Measurements from ENCODE around the gene GPR17.
A peak's percentile ranks its signal among the peaks of the same experiment; 100 is the strongest.

The GPR17 gene

DNA sequence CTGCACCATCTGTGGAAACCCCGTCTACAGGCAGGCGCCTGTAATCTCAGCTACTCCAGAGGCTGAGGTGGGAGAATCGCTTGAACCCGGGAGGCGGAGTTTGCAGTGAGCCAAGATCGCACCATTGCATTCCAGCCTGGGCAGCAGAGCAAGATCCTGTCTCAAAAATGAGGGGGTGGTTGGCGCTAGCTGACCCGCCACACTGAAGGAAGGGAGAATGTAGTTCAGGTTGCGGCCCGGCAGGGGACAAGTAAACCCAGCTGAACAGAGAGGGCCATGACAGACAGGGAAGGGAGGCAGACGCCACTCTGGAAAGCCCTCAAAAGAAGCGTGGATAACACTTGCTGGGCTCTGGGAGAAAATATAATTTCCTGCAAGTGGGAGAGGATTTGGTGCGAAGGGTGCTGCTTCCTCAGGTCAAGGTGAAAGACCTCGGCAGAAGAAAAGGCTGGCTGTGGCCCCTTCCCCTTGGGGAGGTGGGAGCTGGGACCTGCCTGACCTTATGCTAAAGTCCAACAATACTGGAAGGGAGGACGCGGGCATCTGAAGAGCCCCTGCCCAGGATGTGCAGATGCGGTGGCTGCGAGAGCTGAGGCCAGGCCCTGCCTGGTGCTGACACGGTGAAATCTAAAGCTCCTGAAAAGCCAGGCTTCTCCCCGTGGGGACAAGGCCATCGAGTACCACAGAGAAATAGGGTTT is 51.7 kb downstream of the GPR17 start:
- DNase-seq (ENCODE audit: low spot score in 2 of 2): no peak
- Mint-ChIP-seq H3K4me3 (no peak overlapping the region), H3K27ac (ENCODE audit: low read depth) (no peak overlapping the region), H3K27me3 (no peaks in the 10 kb centered on the region), H3K9me3 (no peaks in the 10 kb centered on the region), H3K4me1 (peaks cover 14% of the 10 kb centered on the region), H3K36me3 (ENCODE audit: insufficient read depth) (peaks cover 17% of the 10 kb centered on the region)
- ATAC-seq (replicated peaks; ENCODE audit: extremely low read depth, poor library complexity, severe bottlenecking): no peak

DNA sequence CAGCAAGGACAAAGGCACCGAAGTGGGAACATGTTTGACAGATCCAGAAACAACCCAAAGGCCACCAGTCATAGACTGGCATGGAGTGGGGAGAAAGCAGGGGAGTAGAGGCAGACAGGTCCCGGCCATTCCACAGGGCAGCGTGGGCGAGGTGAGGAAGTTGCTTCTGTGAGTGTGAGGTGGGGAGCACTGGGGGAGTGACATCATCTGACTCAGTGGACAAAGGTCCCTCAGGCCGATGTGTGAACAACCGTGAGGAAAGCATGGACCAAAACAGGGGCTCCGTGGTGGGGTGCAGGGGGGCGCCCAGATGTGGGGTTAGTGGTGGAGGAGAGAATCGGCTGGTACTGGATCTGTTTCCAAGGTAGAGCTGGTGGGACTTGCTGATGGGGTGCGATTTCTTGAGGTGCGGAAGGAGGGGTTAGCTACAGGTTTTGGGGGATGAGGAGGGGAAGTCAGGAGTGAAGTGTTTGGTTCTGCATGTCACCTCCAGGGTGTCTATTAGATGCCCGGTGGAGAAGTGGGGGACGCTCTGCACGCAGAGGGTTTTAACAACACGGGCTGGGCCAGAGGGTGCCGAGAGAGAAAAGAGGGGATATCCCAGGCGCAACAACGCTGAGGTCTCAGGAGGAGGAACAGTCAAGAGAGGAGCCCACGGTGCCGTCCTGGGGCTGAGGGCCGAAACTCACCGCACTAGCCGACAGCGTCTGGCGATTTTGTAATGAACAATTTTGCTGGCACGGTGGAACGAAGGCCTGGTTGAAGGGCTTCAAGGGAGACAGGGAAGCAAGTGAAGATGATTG is 52.8 kb downstream of the GPR17 start:
- Mint-ChIP-seq H3K4me3 (peak overlapping the region; percentile 27), H3K27me3 (no peaks in the 10 kb centered on the region), H3K36me3 (ENCODE audit: insufficient read depth) (peaks cover 17% of the 10 kb centered on the region), H3K9me3 (no peaks in the 10 kb centered on the region), H3K27ac (ENCODE audit: low read depth) (no peak overlapping the region), H3K4me1 (peaks cover 15% of the 10 kb centered on the region)
- DNase-seq (ENCODE audit: low spot score in 2 of 2): no peak
- ATAC-seq (replicated peaks; ENCODE audit: extremely low read depth, poor library complexity, severe bottlenecking): no peak

DNA sequence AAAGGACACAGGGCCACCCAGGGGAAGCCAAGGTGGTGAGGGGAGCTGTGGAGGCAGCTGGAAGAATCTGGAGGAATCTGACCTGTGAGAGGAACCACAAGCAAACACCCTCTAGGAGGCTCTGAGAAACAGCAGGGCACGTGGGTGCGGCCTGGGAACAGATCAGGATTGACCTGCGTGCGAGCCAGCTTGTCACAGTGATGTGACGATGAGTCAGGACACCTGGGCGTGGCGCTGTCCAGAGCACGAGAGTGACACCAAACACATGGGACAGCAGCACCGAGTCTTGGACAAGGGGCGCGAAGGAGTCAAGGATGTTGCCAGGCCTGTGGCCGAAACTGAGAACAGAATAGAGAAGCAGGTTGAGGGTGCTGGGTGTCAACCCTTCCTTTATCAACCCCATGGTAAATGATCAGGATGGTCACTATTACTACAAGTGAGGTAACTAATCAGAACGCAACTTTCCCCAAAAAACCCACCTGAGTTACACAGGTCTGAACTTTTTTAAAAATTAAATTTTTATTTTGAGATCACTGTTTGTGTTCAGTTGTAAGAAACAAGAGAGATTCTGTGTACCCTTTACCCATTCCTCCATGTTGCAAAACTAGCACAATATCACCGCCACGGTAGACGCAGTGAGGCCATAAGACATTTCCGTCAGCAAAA is 54.7 kb downstream of the GPR17 start:
- ATAC-seq (replicated peaks; ENCODE audit: extremely low read depth, poor library complexity, severe bottlenecking): no peak
- Mint-ChIP-seq H3K36me3 (ENCODE audit: insufficient read depth) (peaks cover 23% of the 10 kb centered on the region), H3K4me3 (peak overlapping the region; percentile 88), H3K27me3 (no peaks in the 10 kb centered on the region), H3K27ac (ENCODE audit: low read depth) (peak overlapping the region; percentile 94), H3K4me1 (peaks cover 29% of the 10 kb centered on the region), H3K9me3 (no peaks in the 10 kb centered on the region)
- no peak for DNase-seq (ENCODE audit: low spot score in 2 of 2)

DNA sequence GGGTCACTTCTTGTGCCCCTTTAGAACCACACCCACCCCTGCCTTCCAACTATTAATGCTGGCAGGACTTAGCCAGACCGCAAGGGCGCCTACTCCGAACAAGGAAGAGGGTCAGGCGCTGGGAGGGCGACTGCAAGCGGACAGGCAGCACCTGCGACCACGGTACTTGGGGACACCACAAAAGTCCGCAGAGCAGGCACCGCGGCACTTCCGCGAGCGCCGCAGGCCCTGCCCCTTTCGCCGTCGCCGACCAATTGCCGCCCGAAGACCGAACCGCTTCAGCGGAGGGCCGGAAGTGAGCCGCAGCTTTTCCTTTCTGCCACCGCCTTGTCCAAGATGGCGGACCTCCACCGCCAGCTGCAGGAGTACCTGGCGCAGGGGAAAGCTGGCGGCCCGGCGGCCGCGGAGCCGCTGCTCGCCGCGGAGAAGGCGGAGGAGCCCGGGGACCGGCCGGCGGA is 55.3 kb downstream of the GPR17 start, which contains the start of gene SFT2D3:
Gene SFT2D3, plus strand, starts transcription at position 305 of the 458 bp plus-strand sequence. Its CDS starts 32 bp downstream, at position 337.
- Mint-ChIP-seq H3K27ac (ENCODE audit: low read depth) (peak within 1 kb of the TSS; percentile 94), H3K4me3 (peak within 1 kb of the TSS; percentile 88), H3K9me3 (no peaks in the 10 kb centered on the region), H3K36me3 (ENCODE audit: insufficient read depth) (peaks cover 24% of the 10 kb centered on the region), H3K4me1 (peaks cover 29% of the 10 kb centered on the region), H3K27me3 (no peaks in the 10 kb centered on the region)
- peak; percentile 78 for ATAC-seq (replicated peaks; ENCODE audit: extremely low read depth, poor library complexity, severe bottlenecking)
- peak; percentile 81 to 83 for DNase-seq (ENCODE audit: low spot score in 2 of 2)

DNA sequence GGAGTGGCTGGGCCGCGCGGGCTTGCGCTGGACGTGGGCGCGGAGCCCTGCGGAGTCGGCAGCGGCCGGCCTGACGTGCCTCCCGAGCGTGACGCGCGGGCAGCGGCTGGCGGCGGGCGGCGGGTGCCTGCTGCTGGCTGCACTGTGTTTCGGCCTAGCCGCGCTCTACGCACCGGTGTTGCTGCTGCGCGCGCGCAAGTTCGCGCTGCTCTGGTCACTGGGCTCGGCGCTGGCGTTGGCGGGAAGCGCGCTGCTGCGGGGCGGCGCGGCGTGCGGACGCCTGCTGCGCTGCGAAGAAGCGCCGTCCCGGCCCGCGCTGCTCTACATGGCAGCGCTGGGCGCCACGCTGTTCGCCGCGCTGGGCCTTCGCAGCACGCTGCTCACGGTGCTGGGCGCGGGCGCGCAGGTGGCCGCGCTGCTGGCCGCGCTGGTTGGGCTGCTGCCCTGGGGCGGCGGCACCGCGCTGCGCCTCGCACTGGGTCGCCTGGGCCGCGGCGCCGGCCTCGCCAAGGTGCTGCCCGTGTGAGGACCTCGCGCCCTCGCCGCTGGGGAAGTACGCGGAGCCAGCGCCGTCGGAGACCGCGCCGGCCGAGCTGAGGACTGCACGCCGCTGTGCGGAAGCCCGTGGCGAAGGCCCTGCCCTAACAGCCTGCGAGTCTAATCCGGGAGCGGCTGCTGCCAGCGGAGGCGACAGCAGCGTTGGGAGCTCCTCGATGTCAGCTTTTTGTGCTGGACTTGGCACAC is 55.9 kb downstream of the GPR17 start:
- Mint-ChIP-seq H3K27ac (ENCODE audit: low read depth) (peak overlapping the region; percentile 94), H3K36me3 (ENCODE audit: insufficient read depth) (peaks cover 29% of the 10 kb centered on the region), H3K4me1 (peaks cover 29% of the 10 kb centered on the region), H3K9me3 (no peaks in the 10 kb centered on the region), H3K4me3 (peak overlapping the region; percentile 88), H3K27me3 (no peaks in the 10 kb centered on the region)
- DNase-seq (ENCODE audit: low spot score in 2 of 2) (peak; percentile 69 to 77), ATAC-seq (replicated peaks; ENCODE audit: extremely low read depth, poor library complexity, severe bottlenecking) (peak; percentile 81)
